Glutamatergic neuron (in vitro differentiated cells): ENCODE data around the gene PRDM16. TPM values are rescaled to one million over a fixed set of nuclear protein-coding genes. Genes with fewer than 3 reads are reported as not detected.
A peak's percentile ranks its signal among the peaks of the same experiment; 100 is the strongest.

Experiments used
- DNase-seq: peaks from one replicate; pipeline ENCODE4 v3.0.0; 2022
- H3K27ac Mint-ChIP-seq: one replicate; pipeline ENCODE4 v1.8.0; 2020; ENCODE audit warnings: mild to moderate bottlenecking, mixed read lengths, inconsistent platforms; ENCODE audit not compliant: unreplicated experiment
- H3K27me3 Mint-ChIP-seq: one replicate; pipeline ENCODE4 v1.8.0; 2020; ENCODE audit warnings: mild to moderate bottlenecking, moderate library complexity, mixed read lengths, inconsistent platforms; ENCODE audit not compliant: unreplicated experiment
- H3K36me3 Mint-ChIP-seq: one replicate; pipeline ENCODE4 v1.8.0; 2020; ENCODE audit warnings: mild to moderate bottlenecking, mixed read lengths, inconsistent platforms; ENCODE audit not compliant: unreplicated experiment
- H3K4me1 Mint-ChIP-seq: one replicate; pipeline ENCODE4 v1.8.0; 2020; ENCODE audit warnings: mild to moderate bottlenecking, low read depth, mixed read lengths, inconsistent platforms; ENCODE audit not compliant: unreplicated experiment
- H3K4me3 Mint-ChIP-seq: one replicate; pipeline ENCODE4 v1.8.0; 2020; ENCODE audit warnings: mild to moderate bottlenecking, mixed read lengths, inconsistent platforms; ENCODE audit not compliant: unreplicated experiment
- H3K9me3 Mint-ChIP-seq: one replicate; pipeline ENCODE4 v1.8.0; 2020; ENCODE audit warnings: mild to moderate bottlenecking, moderate library complexity, mixed read lengths, inconsistent platforms; ENCODE audit not compliant: unreplicated experiment
- CTCF ChIP-seq: fragments of 200-600 bp; sonication (generic); IDR thresholded peaks from one replicate; pipeline ENCODE4 v1.5.0; 2021; ENCODE audit not compliant: partially characterized antibody, unreplicated experiment
- total RNA-seq: library from RNA; stranded (reverse); fragmentation: NEBNext Ultra II Directional; extraction: Animal tissue kit (Norgen Biotek cat#: 25700); gene quantifications from one replicate; pipeline ENCODE4 v1.2.1, GENCODE V29; 2021; ENCODE audit not compliant: unreplicated experiment

PRDM16 gene
- total RNA-seq, 1 donor from 2014 or later: 0.07 TPM

GRCh38 chr1:3315399-3316339 lies 246.7 kb downstream of the PRDM16 start:
- Mint-ChIP-seq H3K4me1 (peaks cover 12% of the 10 kb centered on the region), H3K27ac (no peak overlapping the region), H3K9me3 (peaks cover 3% of the 10 kb centered on the region), H3K4me3 (no peak overlapping the region), H3K36me3 (no peaks in the 10 kb centered on the region), H3K27me3 (peaks cover 5% of the 10 kb centered on the region)
- no peak for TF ChIP-seq CTCF
- no peak for DNase-seq

- Mint-ChIP-seq H3K36me3 (no peaks in the 10 kb centered on the region), H3K4me3 (no peak overlapping the region), H3K4me1 (peaks cover 12% of the 10 kb centered on the region), H3K9me3 (peaks cover 2% of the 10 kb centered on the region), H3K27me3 (peaks cover 5% of the 10 kb centered on the region), H3K27ac (no peak overlapping the region)
- no peak for TF ChIP-seq CTCF
- no peak for DNase-seq
Measured at GRCh38 chr1:3316340-3316943, 247.4 kb downstream of the PRDM16 start.

GRCh38 chr1:3317456-3317855 lies 248.5 kb downstream of the PRDM16 start:
- no peak for DNase-seq
- no peak for TF ChIP-seq CTCF
- Mint-ChIP-seq H3K4me3 (no peak overlapping the region), H3K9me3 (peaks cover 2% of the 10 kb centered on the region), H3K27ac (no peak overlapping the region), H3K36me3 (no peaks in the 10 kb centered on the region), H3K27me3 (peaks cover 5% of the 10 kb centered on the region), H3K4me1 (peaks cover 12% of the 10 kb centered on the region)

- peaks cover 11% of the 10 kb centered on the region for H3K4me1 Mint-ChIP-seq
- no peak overlapping the region for H3K4me3 Mint-ChIP-seq
- no peak for TF ChIP-seq CTCF
- H3K36me3 Mint-ChIP-seq: no peaks in the 10 kb centered on the region
- peaks cover 4% of the 10 kb centered on the region for H3K27me3 Mint-ChIP-seq
- H3K27ac Mint-ChIP-seq: no peak overlapping the region
- no peaks in the 10 kb centered on the region for H3K9me3 Mint-ChIP-seq
- no peak for DNase-seq
Measured at GRCh38 chr1:3318329-3318728, 249.3 kb downstream of the PRDM16 start.

GRCh38 chr1:3319874-3320245 lies 250.9 kb downstream of the PRDM16 start:
- peaks cover 2% of the 10 kb centered on the region for H3K9me3 Mint-ChIP-seq
- H3K27ac Mint-ChIP-seq: no peak overlapping the region
- H3K4me3 Mint-ChIP-seq: no peak overlapping the region
- peaks cover 6% of the 10 kb centered on the region for H3K27me3 Mint-ChIP-seq
- H3K4me1 Mint-ChIP-seq: peaks cover 11% of the 10 kb centered on the region
- no peak for DNase-seq
- TF ChIP-seq CTCF: peak; percentile 85
- H3K36me3 Mint-ChIP-seq: no peaks in the 10 kb centered on the region
